NOMO-1 (cell line): ENCODE data around the gene NPFFR1.

Experiments used
- DNase-seq, 2 experiments: peaks; one replicate each; lab custom pipeline; 2025; ENCODE audit not compliant: unreplicated experiment in 2 of 2; lab: John Stamatoyannopoulos, UW

The NPFFR1 gene

DNA sequence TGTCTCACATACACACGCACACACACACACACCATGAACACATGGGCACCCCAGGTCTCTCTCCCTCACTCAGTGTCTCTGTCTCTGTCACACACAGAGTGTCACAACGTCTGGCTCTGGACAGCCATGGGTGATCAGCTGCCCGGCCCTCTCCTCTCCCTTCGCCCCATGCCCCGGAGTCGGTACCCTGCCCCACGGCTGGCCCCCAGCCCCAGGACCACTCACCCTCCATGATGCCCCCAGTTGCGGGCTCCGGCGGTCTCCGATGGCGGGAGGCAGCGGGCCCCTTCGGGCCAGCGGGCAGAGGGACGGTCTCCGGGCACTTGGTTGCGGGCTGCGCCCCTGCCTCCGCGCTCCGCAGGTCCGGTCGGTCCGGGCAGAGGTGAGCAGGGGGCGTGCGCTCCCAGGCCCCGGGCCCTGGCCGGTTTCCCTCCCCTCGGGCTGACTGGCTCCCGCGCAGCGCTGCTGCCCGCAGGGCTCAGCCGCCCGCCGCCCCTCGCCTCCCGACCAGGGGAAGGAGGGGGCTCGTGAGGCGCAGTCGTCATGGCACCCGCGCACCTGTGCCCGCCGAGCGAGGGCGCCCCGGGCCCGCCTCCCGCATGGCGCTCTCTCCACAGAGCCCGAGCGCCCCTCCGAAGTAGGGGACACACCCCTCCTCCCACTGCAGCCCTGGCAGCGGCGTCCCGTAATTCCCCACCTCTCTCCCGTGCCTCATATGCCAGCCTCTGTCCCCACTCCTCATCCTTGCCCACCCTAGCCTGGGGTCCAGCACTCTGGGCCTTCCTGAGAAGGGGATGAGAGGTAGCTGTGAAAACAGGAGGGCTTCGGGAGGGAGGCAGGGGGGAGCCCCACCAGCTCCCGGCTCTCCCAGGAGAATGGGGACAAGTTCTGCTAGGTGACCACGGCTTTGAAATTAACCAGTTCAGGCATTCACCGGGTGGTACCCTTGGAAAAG lies at the start of gene NPFFR1:
Gene NPFFR1, minus strand, starts transcription at position 560 of the 955 bp plus-strand sequence. Its CDS starts 328 bp downstream, at position 232.
- DNase-seq = no peak

GRCh38 chr10:70333268-70333667 lies 49.5 kb upstream of the NPFFR1 start:
- no peak for DNase-seq

DNA sequence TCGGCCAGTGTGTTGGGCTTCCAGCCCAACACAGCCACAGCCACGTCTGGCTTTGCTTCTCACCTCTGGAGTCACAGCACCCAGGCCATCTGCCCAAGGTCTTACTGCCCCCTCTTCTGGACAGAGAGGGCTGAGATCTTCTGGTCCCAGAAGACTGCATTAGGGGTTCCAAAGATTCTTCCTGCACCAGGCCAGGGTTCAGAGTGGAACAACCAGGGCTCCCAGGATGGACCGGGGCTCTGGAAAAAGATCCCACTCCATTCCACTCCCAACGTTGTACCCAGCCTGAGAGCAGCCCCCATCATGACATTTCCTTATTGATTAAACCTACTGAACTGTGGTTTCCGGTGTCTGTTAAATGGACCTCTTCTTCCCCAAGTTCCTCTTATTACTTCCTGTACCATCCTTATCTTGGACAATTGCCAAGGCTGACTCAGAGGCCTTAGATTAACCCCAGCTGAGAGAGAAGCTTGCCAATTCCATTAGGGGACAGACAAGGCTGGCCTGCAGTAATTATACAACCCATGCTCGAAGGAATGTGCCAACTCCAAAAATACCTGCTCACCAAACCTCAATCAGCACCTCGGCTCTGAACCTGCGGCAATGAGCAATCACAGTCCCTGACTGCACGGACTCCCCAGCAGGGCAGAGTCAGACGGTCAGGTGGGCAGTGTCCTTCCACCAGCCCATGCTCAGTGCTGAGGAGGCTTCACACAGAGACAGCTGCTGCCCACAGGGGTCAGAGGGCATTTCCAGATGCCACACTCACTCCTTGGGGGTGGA lies 47.9 kb upstream of the NPFFR1 start:
- peak; percentile 78 to 98 for DNase-seq

DNA sequence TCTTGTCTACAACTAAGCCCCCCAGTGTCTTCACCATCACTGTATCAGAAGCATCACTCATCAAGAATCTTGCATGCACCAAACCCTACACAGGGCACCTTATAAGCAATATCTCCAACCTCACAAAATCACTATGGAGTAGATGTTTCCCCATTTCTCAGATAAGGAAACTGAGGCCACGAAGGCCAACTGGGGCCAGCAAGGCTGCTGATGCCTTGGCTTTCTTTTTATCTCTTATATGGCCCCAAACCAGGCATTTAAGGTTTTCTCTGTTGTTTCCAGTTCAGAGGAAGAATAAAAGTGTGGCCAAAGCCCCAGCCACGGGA lies 47.3 kb upstream of the NPFFR1 start:
- DNase-seq = no peak

DNA sequence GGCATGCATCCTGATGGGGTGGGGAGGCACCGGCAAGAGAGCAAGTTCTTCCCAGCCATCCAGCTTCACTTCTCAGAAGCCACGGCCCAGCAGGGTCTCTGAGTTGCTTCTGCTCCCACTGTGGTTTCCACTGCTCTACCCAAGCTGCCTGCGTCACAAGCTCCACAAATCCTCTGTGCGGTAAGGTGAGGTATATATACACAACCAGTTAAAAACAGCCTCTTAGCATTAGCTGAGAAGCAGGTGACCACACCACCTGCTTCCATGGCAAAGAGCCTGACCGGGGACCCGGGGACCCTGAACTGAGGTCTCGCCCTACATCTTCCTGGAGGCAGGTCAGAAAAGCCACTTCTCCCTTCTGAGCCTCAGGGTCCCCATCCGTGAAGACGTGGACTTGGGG lies 46.9 kb upstream of the NPFFR1 start:
- DNase-seq = no peak

DNA sequence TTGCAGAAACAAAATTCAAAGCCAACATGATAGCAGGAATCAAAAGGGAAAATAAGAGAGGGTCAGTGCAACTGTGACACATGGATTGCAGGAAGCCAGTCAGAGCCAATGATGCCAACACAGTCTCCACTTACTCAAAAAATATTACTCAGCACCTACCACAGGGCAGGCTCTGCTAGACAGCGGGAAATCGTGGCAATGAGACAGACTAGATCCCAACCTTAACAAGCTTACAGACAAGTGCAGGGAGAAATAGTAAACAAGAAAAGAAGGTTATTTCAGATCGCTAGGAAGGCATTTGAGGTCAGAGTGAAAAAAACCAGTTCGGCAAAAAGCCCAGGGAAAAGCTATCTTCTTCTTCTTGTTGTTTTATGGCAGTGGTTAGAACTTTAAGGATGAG lies 45.2 kb upstream of the NPFFR1 start:
- no peak for DNase-seq

- no peak for DNase-seq
These were observed 44.2 kb upstream of the NPFFR1 start for GRCh38 chr10:70328018-70328417.

DNA sequence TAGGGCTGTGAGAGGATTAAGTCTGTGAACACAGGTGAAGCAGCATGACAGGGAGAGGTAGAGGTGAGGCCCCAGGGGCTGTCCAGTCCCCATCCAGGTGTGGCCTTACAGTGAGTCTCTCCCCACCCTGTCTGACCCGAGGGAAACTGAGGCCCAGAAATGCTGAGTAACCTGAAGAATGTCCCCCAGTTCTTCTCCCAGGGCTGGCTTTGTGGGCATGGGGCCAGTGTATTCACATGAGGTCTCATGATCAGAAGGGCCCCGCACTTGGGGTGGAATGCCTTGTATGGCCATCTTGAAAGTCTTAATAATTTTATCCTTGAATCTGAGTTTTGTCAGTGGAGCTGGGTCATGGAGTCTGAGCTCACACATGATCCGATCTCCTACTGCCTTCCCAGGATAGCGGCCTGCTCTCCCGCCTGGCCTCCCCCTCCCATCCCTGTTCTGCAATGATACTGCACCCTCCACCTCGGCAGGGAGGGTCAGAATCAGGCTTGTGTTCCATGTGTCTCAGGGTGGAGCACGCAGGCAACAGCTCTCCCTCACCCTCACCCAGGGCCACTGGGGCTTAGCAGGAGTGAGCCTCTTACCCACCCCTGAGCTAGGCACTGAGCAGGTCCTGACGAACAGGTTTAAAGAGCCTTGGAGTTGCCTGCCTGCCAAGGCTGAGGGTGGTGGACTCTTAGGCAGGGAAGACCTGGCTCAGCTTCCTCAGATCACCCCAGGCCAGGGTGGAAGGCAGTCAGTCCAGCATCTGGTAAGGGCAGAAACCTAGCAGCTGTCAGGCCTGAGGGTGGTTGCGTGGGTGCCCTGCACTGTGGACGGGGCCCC lies 41.4 kb upstream of the NPFFR1 start:
- DNase-seq = no peak

- DNase-seq = no peak
These were observed 40.6 kb upstream of the NPFFR1 start for GRCh38 chr10:70324339-70324861.

DNA sequence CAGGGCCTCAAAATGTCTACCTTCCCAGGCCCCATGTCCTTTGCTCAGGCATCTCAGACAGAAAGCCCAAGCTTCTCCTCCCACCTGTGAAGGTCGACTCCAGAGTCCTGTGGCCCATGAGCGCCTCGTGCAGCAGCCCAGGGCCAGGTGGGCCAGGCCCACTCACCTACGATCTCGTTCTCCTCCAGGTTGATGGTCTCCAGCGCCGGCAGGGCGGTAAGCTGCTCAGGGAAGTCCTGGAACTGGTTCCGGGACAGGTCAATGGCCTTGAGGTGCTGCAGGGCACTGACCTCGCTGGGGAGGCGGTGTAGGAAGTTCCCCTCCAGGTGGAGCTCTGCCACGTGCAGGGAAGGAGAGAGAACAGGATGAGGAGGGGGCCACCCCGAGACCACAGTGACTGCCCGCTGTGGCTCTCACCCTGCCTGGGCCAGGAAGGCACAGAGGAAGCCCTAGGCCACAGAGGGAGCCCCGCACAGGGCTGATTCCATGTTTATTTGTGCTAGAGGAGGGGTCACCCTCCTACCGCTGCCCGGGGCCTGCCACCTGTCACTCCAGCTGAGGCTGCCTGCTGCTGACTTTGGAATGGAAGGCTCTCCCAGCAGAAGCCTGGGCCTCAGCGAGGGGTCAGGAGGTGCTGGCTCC lies 40.0 kb upstream of the NPFFR1 start:
- DNase-seq = no peak

- DNase-seq = no peak
These were observed 39.4 kb upstream of the NPFFR1 start for GRCh38 chr10:70323138-70323696.

DNA sequence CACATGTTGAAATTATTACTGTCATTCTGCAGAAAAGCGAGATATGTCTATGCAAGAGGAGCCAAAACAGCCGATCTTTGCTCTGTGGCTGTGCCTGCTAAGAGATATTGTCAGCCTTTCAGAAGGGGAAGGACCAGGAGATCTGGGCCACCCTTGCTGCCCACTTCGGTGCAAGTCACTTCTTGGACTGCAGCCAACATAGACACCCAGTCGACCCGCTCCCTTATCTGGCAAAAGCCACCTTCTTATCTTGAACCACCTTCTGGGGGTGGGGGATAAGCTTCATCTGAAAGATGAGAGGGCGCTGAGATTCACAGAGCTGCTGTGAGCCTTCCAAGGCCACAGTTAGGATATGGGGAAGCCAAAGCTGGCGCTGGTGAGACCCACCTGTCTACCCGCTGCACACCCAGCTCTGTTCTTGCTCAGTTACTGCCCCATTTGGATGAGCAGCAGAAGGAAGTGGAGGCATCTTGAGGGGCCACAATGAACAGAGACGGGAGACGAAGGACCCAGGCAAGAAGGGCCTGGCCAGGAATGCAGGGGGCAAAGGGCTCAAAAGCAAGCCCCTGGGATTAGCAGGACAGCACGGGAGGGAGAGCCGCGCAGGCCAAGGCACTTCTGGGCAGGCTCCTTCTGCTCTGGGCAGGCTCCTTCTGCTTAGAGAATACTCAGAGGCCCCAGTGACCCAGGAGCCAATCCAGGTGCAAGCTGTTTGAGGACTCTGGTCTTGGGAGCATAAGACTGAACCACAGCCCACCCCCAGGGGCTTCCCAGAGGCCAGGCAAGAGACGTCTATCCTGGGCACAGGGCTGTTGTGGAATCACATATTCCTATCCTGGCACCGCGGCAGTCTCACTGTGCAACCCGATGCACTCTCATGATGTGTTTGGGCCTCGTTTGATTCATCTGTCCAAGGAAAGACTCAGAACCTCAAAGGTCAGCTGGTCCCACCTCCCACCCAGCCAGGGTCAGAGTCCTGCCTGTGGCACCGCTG lies 38.4 kb upstream of the NPFFR1 start:
- DNase-seq = no peak

DNA sequence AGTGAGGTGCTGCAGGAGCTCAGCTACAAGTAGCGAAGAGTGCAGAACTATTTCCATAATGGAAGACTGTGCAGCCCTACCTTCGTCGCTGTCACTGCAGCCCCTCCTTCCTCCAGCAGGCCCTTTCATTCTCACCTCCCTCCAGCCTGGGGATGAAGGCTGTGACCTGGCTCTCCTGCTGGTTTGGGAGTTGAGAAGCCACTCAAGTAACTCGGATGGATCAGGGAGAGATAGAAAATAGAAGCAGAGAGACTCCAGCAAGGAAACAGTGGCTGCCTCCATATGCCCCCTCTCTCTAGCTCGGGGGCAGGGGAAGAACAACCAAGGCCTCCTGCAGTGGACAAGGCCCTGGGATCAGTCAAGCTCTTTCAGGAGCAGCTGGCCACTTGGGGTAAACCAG lies 37.4 kb upstream of the NPFFR1 start:
- DNase-seq = no peak

DNA sequence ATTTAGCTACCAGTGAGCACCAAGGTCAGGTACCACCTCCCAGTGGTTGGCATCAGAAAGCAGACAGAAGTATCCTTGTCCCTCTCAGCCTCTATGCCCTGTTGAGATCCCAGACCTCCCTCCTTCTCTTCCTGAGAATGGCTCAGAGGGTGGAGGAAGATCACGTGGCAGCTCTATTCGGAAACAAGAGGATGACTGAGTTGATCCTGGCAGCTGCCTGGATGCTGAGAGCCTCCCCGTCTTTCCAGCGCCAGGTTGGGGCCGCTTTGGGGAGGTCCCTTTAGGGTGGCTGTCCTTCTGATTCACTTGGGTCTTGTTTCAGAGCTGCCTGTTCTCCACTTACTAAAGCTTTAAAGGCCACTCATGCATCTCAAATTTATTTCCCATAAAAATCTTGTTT lies 36.9 kb upstream of the NPFFR1 start:
- DNase-seq = no peak

DNA sequence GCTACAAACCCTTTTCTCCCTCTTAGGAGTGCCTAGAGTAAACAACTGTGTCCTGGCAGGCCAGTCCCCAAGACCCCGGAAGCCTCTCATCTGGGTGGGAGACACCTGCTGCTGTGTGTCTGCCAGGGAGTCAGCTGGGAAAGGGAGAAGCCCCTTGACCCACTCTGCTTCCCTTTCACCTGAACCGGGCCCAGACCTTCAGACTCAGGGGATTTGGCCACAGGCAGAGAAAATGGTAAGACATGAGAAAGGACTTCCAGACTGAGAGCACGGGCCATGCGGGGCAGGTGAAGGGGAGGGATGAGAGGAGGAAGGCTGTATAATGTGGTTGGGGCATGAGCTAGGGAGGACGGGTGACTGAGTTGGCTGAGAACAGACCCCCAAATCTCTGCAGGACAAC lies 36.0 kb upstream of the NPFFR1 start:
- no peak for DNase-seq

DNA sequence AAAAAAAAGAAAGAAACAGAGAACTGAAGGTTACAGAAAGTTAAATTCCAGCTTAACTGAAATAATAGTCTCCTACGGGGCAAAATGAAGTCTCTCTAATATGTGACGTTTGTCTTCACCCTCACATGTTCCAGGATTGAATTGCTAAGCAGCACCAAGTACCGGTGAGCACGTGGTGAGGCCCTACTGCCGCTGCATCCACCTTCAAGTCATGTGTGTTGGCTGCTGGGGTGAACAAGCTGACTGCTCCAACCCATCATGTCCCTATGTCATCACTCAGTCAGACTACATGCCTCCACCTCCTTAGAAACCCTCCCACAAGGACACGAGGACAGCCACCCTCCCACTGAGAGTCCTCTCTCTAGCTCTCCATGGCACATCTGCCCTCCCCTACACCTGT lies 35.4 kb upstream of the NPFFR1 start:
- DNase-seq = no peak

DNA sequence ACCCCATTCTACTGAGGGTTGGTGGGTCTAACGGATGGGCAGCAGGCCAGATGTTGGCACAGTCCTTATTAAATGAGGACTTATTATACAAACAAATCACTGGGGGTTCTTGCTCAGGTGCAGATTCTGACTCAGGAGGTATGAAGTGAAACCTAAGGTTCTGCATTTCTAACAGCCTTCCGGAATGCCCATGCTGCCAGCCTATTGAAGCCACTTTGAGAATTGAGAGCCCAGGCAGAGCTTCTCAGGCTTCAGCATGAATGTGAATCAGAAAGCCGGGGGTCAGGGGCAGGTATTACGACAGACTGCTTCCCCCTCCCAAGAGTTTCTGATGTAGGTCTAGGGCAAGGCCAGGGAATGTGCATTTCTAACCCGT lies 34.1 kb upstream of the NPFFR1 start:
- no peak for DNase-seq

GRCh38 chr10:70317272-70317942 lies 33.6 kb upstream of the NPFFR1 start:
- DNase-seq = no peak
